H1 (cell line): ENCODE data around the gene PTCHD1. TPM values are rescaled to one million over a fixed set of nuclear protein-coding genes. Genes with fewer than 3 reads are reported as not detected.

Source experiments
- CTCF ChIA-PET: fragments of 300-600 bp; sonication (Branson Sonifier 250); formaldehyde crosslinking; loops from one replicate; lab custom pipeline; 2021; ENCODE audit not compliant: partially characterized antibody; lab: Charles Lee
- POLR2A ChIA-PET: fragments of 300-600 bp; sonication (Branson Sonifier 250); formaldehyde crosslinking; loops from one replicate; lab custom pipeline; 2021; ENCODE audit warnings: inconsistent platforms; ENCODE audit not compliant: partially characterized antibody; lab: Charles Lee
- DNase-seq, 2 experiments: peaks; one replicate each; pipeline versions ENCODE4 v3.0.0 to v3.0.0-alpha.2; 2010 to 2022; ENCODE audit warnings: low spot score in 2 of 2, low read depth in 1 of 2, mixed read lengths in 1 of 2
- FAIRE-seq: peaks from 2 replicates; lab custom pipeline; 2011; peaks lifted over from hg19 to GRCh38; lab: Jason Lieb, UNC
- H2AFZ ChIP-seq: 2 replicates; pipeline ENCODE4 v1.8.1; 2012; ENCODE audit warnings: low read length, inconsistent platforms
- H2AK5ac ChIP-seq: 2 replicates; pipeline ENCODE4 v1.6.1; 2013; ENCODE audit warnings: low read depth, low read length
- H2BK120ac ChIP-seq: replicated peaks from 2 replicates; pipeline ENCODE3; 2013; ENCODE audit warnings: low read depth, low read length, inconsistent platforms
- H2BK12ac ChIP-seq: 2 replicates; pipeline ENCODE4 v1.6.1; 2013; ENCODE audit warnings: low read depth, low read length
- H2BK15ac ChIP-seq: 2 replicates; pipeline ENCODE4 v1.6.1; 2013; ENCODE audit warnings: low read length
- H2BK20ac ChIP-seq: 2 replicates; pipeline ENCODE4 v1.6.1; 2013; ENCODE audit warnings: low read length
- H2BK5ac ChIP-seq: 2 replicates; pipeline ENCODE4 v1.6.1; 2013; ENCODE audit warnings: low read depth, low read length
- H3K14ac ChIP-seq: 2 replicates; pipeline ENCODE4 v1.6.1; 2013; ENCODE audit warnings: inconsistent platforms; ENCODE audit not compliant: insufficient read length
- H3K18ac ChIP-seq: 2 replicates; pipeline ENCODE4 v1.6.1; 2013; ENCODE audit warnings: low read length; ENCODE audit errors: extremely low read depth
- H3K23ac ChIP-seq: 2 replicates; pipeline ENCODE4 v1.6.1; 2013; ENCODE audit warnings: inconsistent platforms; ENCODE audit not compliant: insufficient read length
- H3K23me2 ChIP-seq: 2 replicates; pipeline ENCODE4 v1.6.1; 2013; ENCODE audit warnings: low read depth, low read length
- H3K27ac ChIP-seq: 2 replicates; pipeline ENCODE4 v1.6.1; 2011; ENCODE audit warnings: low read depth, low read length, inconsistent platforms
- H3K27me3 ChIP-seq, 4 experiments: replicated peaks in 1 of 4; 1 replicate in 1 of 4; 2 replicates in 3 of 4; pipeline versions ENCODE4 v1.6.1 to v1.8.1; 2011 to 2013; ENCODE audit warnings: low read length in 3 of 4, mild to moderate bottlenecking in 3 of 4, inconsistent platforms in 2 of 4, mixed read lengths in 2 of 4, moderate library complexity in 1 of 4; ENCODE audit not compliant: control insufficient read depth in 3 of 4, insufficient read depth in 3 of 4; ENCODE audit errors: extremely low read depth in 1 of 4
- H3K36me3 ChIP-seq, 4 experiments: 2 replicates each; pipeline versions ENCODE4 v1.6.1 to v1.8.1; 2011 to 2013; ENCODE audit warnings: mild to moderate bottlenecking in 4 of 4, low read length in 3 of 4, moderate library complexity in 2 of 4, control low read depth in 1 of 4, inconsistent platforms in 1 of 4; ENCODE audit not compliant: insufficient read depth in 4 of 4, control insufficient read depth in 2 of 4
- H3K4ac ChIP-seq: replicated peaks from 2 replicates; pipeline ENCODE3; 2013; ENCODE audit warnings: low read length, low read depth, mixed read lengths, inconsistent platforms; ENCODE audit not compliant: insufficient read length
- H3K4me1 ChIP-seq, 4 experiments: replicated peaks in 1 of 4; 1 replicate in 1 of 4; 2 replicates in 3 of 4; pipeline versions ENCODE4 v1.6.1 to v1.8.1; 2011 to 2013; ENCODE audit warnings: low read length in 3 of 4, inconsistent platforms in 2 of 4, mixed read lengths in 1 of 4; ENCODE audit not compliant: insufficient read depth in 4 of 4, control insufficient read depth in 3 of 4
- H3K4me2 ChIP-seq, 2 experiments: 2 replicates each; pipeline versions ENCODE4 v1.6.1 to v1.8.1; 2011 to 2013; ENCODE audit warnings: low read depth in 2 of 2, low read length in 2 of 2, control low read depth in 1 of 2, inconsistent platforms in 1 of 2, mild to moderate bottlenecking in 1 of 2; ENCODE audit not compliant: insufficient read depth in 1 of 2
- H3K4me3 ChIP-seq, 4 experiments: fragments of 200-600, 300-600 bp in 1 of 4; sonication (generic), shearing (Covaris generic), sonication (Bioruptor Twin) in 1 of 4; 2 replicates each; pipeline versions ENCODE4 v1.5.1 to v1.8.1; 2011 to 2016; ENCODE audit warnings: low read length in 4 of 4, low read depth in 3 of 4, control low read depth in 2 of 4, inconsistent platforms in 2 of 4, mild to moderate bottlenecking in 2 of 4, mixed read lengths in 1 of 4, moderate library complexity in 1 of 4; ENCODE audit not compliant: insufficient read depth in 2 of 4; ENCODE audit errors: extremely low read depth in 1 of 4
- H3K56ac ChIP-seq: replicated peaks from 2 replicates; pipeline ENCODE3; 2013; ENCODE audit warnings: low read depth, mild to moderate bottlenecking, mixed read lengths, low read length, inconsistent platforms; ENCODE audit not compliant: insufficient read length
- H3K79me1 ChIP-seq: 2 replicates; pipeline ENCODE4 v1.6.1; 2013; ENCODE audit warnings: low read depth, low read length, control low read depth
- H3K79me2 ChIP-seq, 2 experiments: 2 replicates each; pipeline versions ENCODE4 v1.6.1 to v1.8.1; 2012 to 2013; ENCODE audit warnings: low read length in 2 of 2, mild to moderate bottlenecking in 2 of 2, inconsistent platforms in 1 of 2; ENCODE audit not compliant: insufficient read depth in 2 of 2, control insufficient read depth in 1 of 2
- H3K9ac ChIP-seq, 4 experiments: replicated peaks in 1 of 4; 1 replicate in 1 of 4; 2 replicates in 3 of 4; pipeline versions ENCODE4 v1.6.1 to v1.8.1; 2011 to 2013; ENCODE audit warnings: low read depth in 3 of 4, low read length in 3 of 4, control low read depth in 2 of 4, mild to moderate bottlenecking in 2 of 4, moderate library complexity in 2 of 4, inconsistent platforms in 1 of 4; ENCODE audit errors: extremely low read depth in 1 of 4
- H3K9me3 ChIP-seq, 2 experiments: 2 replicates each; pipeline versions ENCODE4 v1.6.1 to v1.8.1; 2012 to 2013; ENCODE audit warnings: mild to moderate bottlenecking in 2 of 2, moderate library complexity in 2 of 2, control low read depth in 1 of 2, inconsistent platforms in 1 of 2, low read depth in 1 of 2, low read length in 1 of 2, mixed read lengths in 1 of 2; ENCODE audit not compliant: insufficient read depth in 2 of 2
- H4K20me1 ChIP-seq, 2 experiments: replicated peaks in 1 of 2; 2 replicates each; pipeline versions ENCODE3 to v1.8.1; 2011 to 2013; ENCODE audit warnings: inconsistent platforms in 2 of 2, low read length in 2 of 2, mild to moderate bottlenecking in 1 of 2; ENCODE audit not compliant: insufficient read depth in 2 of 2, control insufficient read depth in 1 of 2
- H4K5ac ChIP-seq: 2 replicates; pipeline ENCODE4 v1.6.1; 2013; ENCODE audit warnings: low read length, low read depth, mixed read lengths, inconsistent platforms; ENCODE audit not compliant: insufficient read length
- H4K8ac ChIP-seq: 2 replicates; pipeline ENCODE4 v1.8.0; 2013; ENCODE audit warnings: mild to moderate bottlenecking, moderate library complexity, low read length, inconsistent platforms; ENCODE audit not compliant: insufficient read depth; ENCODE audit errors: extremely low read depth
- H4K91ac ChIP-seq: replicated peaks from 2 replicates; pipeline ENCODE3; 2013; ENCODE audit warnings: low read length, mixed read lengths, inconsistent platforms; ENCODE audit not compliant: insufficient read length
- ASH2L ChIP-seq: fragments of 200-600, 300-600 bp; sonication (generic); IDR thresholded peaks from one replicate; pipeline ENCODE4 v1.7.1; 2017; ENCODE audit warnings: low read length
- BRCA1 ChIP-seq: IDR thresholded peaks from 2 replicates; pipeline ENCODE4 v1.6.1; 2012; ENCODE audit warnings: low read depth, low read length, improper control_type of control experiment
- CHD1 ChIP-seq: IDR thresholded peaks from 2 replicates; pipeline ENCODE4 v1.6.1; 2012; ENCODE audit warnings: low read depth, low read length, improper control_type of control experiment
- CREB1 ChIP-seq: IDR thresholded peaks from 2 replicates; pipeline ENCODE4 v1.6.1; 2012; ENCODE audit warnings: inconsistent platforms
- CTBP2 ChIP-seq: IDR thresholded peaks from 2 replicates; pipeline ENCODE4 v1.7.0; 2011; ENCODE audit warnings: borderline replicate concordance, mild to moderate bottlenecking, moderate library complexity, mixed read lengths, low read length; ENCODE audit not compliant: insufficient read depth, insufficient read length
- HDAC6 ChIP-seq: IDR thresholded peaks from one replicate; pipeline ENCODE4 v1.7.1; 2012; ENCODE audit warnings: low read depth, mild to moderate bottlenecking, inconsistent platforms, low read length, moderate library complexity
- KDM1A ChIP-seq: fragments of 200-600, 300-600 bp; sonication (generic); IDR thresholded peaks from 2 replicates; pipeline ENCODE4 v1.7.1; 2016; ENCODE audit warnings: mild to moderate bottlenecking, low read length, borderline replicate concordance
- MAFK ChIP-seq: IDR thresholded peaks from 2 replicates; pipeline ENCODE4 v1.6.1; 2012; ENCODE audit warnings: low read depth, mild to moderate bottlenecking, improper control_type of control experiment, low read length
- NANOG ChIP-seq: IDR thresholded peaks from 2 replicates; pipeline ENCODE4 v1.6.1; 2011; ENCODE audit warnings: low read length, low read depth, mild to moderate bottlenecking, inconsistent platforms; ENCODE audit not compliant: insufficient read depth, poor library complexity, severe bottlenecking
- NRF1 ChIP-seq: IDR thresholded peaks from 2 replicates; pipeline ENCODE4 v1.6.1; 2011; ENCODE audit warnings: mild to moderate bottlenecking, low read depth, low read length, improper control_type of control experiment
- RFX5 ChIP-seq: IDR thresholded peaks from 2 replicates; pipeline ENCODE4 v1.6.1; 2011; ENCODE audit warnings: low read depth, low read length, improper control_type of control experiment, borderline replicate concordance
- SAP30 ChIP-seq: fragments of 300-600 bp; sonication (generic); IDR thresholded peaks from 2 replicates; pipeline ENCODE4 v1.7.1; 2012; ENCODE audit warnings: low read length, moderate library complexity, mild to moderate bottlenecking, inconsistent platforms; ENCODE audit not compliant: insufficient read depth, insufficient replicate concordance
- SIN3A ChIP-seq, 2 experiments: IDR thresholded peaks in 1 of 2; conservative IDR thresholded peaks in 1 of 2; 2 replicates each; pipeline ENCODE4 v1.6.1; 2011 to 2012; ENCODE audit warnings: low read length in 2 of 2, improper control_type of control experiment in 1 of 2, low read depth in 1 of 2, mild to moderate bottlenecking in 1 of 2
- SP4 ChIP-seq: IDR thresholded peaks from 2 replicates; pipeline ENCODE4 v1.6.1; 2012; ENCODE audit warnings: low read length, inconsistent platforms
- TAF1 ChIP-seq: IDR thresholded peaks from 2 replicates; pipeline ENCODE4 v1.6.1; 2011; ENCODE audit warnings: mild to moderate bottlenecking, low read depth, low read length
- TBP ChIP-seq: IDR thresholded peaks from 2 replicates; pipeline ENCODE4 v1.6.1; 2011; ENCODE audit warnings: low read depth, low read length, improper control_type of control experiment
- WGBS, 2 experiments: shearing (Covaris generic) in 1 of 2; methylation state at CpG; one replicate each; pipeline versions ENCODE4 v1.1.6 to v1.1.7; 2013 to 2015; ENCODE audit warnings: low lambda C conversion rate in 2 of 2, mixed read lengths in 2 of 2, inconsistent platforms in 1 of 2, low coverage in 1 of 2, missing lambda C conversion rate in 1 of 2; ENCODE audit not compliant: insufficient replicate concordance in 2 of 2, insufficient coverage in 1 of 2, insufficient read length in 1 of 2; ENCODE audit errors: extremely low coverage in 1 of 2, missing lambda C conversion rate in 1 of 2; 5-methylcytosine and 5-hydroxymethylcytosine counted together
- polyA plus RNA-seq, 7 experiments: library from polyadenylated mRNA; depleted of rRNA in 3 of 7; stranded (reverse) in 5 of 7; unstranded in 2 of 7; fragments of >200 nt in 5 of 7; fragments of 200-250 nt in 2 of 7; gene quantifications; 1 replicate in 5 of 7; 2 replicates in 1 of 7; 4 replicates in 1 of 7; pipeline versions ENCODE4 v1.2.1 to v1.2.3, GENCODE V29; 2011 to 2013; ENCODE audit warnings: missing spikeins in 2 of 7, mixed read lengths in 2 of 7
- total RNA-seq: library from RNA; stranded (reverse); fragmentation: NEBNext Ultra II Directional; extraction: Animal tissue kit (Norgen Biotek cat#: 25700); gene quantifications from 2 replicates; pipeline ENCODE4 v1.2.1, GENCODE V29; 2021

PTCHD1 gene
- total and polyA plus RNA-seq, 2 of the 8 experiments (the other 6 are each of a cell fraction or from before 2014, with no cell fraction given), result 0.53 to 2.4 TPM

DNA sequence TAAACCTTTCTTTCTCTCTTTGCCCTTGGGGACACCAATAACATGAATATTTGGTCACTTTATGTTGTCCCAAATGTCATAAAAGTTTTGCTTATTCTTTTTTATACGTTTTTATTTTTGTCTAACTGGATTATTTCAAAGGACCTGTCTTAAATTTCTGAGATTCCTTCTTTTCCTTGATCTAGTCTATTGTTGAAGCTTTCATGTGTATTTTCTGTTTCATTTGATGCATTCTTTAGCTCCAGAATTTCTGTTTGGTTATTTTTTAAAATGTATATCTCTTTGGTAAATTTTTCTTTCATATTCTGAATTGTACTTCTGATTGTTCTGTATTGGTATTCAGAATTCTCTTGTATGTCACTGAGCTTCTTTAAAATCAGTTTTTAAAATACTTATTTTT is 88.3 kb downstream of the PTCHD1 start:
- no peak overlapping the region for H2BK12ac ChIP-seq
- no peak overlapping the region for H4K8ac ChIP-seq
- no peak overlapping the region for H3K4me2 ChIP-seq
- ChIA-PET CTCF (no interaction called here), POLR2A (no interaction called here)
- H3K14ac ChIP-seq, result no peak overlapping the region
- H3K23ac ChIP-seq, result no peak overlapping the region
- H3K79me1 ChIP-seq, result no peaks in the 10 kb centered on the region
- H3K9ac ChIP-seq, result no peak overlapping the region
- DNase-seq, result no peak
- no peak overlapping the region for H2AFZ ChIP-seq
- no peak overlapping the region for H2AK5ac ChIP-seq
- H4K5ac ChIP-seq, result no peak overlapping the region
- H3K18ac ChIP-seq, result no peak overlapping the region
- H3K4me3 ChIP-seq, result no peak overlapping the region
- no peaks in the 10 kb centered on the region for H3K27me3 ChIP-seq
- no peak for FAIRE-seq
- H3K4ac ChIP-seq, result no peak overlapping the region
- no peak overlapping the region for H3K56ac ChIP-seq
- 83% methylated on average over 1 of the region's 1 CpG; no CpG with 5 or more reads in 1 of the 2 experiments for WGBS, 2 experiments
- H2BK15ac ChIP-seq, result no peak overlapping the region
- no peaks in the 10 kb centered on the region for H4K20me1 ChIP-seq
- no peak overlapping the region for H2BK20ac ChIP-seq
- no peaks in the 10 kb centered on the region for H3K23me2 ChIP-seq
- H3K79me2 ChIP-seq, result no peaks in the 10 kb centered on the region
- no peak overlapping the region for H2BK120ac ChIP-seq
- no peak overlapping the region for H2BK5ac ChIP-seq
- H3K27ac ChIP-seq, result no peak overlapping the region
- H3K9me3 ChIP-seq, result no peaks in the 10 kb centered on the region
- no peaks in the 10 kb centered on the region for H3K36me3 ChIP-seq
- no peak overlapping the region for H4K91ac ChIP-seq
- no peaks in the 10 kb centered on the region for H3K4me1 ChIP-seq
- no peak for TF ChIP-seq SAP30
- TF ChIP-seq SP4, result no peak
- TF ChIP-seq ASH2L, result no peak
- no peak for TF ChIP-seq HDAC6
- no peak for TF ChIP-seq KDM1A
- no peak for TF ChIP-seq CREB1
- TF ChIP-seq CHD1, result no peak
- no peak for TF ChIP-seq BRCA1
- TF ChIP-seq NANOG, result no peak
- no peak for TF ChIP-seq CTBP2
- TF ChIP-seq TAF1, result no peak
- no peak for TF ChIP-seq NRF1
- no peak for TF ChIP-seq RFX5
- no peak for TF ChIP-seq MAFK
- no peak for TF ChIP-seq TBP
- TF ChIP-seq SIN3A (conservative IDR thresholded peaks at IDR 0.05 in 1 of 2, IDR thresholded peaks at IDR 0.05 in 1 of 2; ENCODE audit: low read depth in 1 of 2, low read length in 2 of 2), result no peak
